HEK293 (cell line): ENCODE results near the gene EIF4G3.
A peak's percentile ranks its signal among the peaks of the same experiment; 100 is the strongest.
"Not testable (repeated sequence)": the region's sequence is repeated elsewhere in the genome, so short reads cannot be mapped to it uniquely, and the experiment has no call there.

ENCODE experiments used
- CTCF ChIA-PET: fragments of 350-600 bp; formaldehyde crosslinking; extraction: SDS; loops from one replicate; lab custom pipeline; 2021; ENCODE audit warnings: antibody characterized with exemption; lab: Yijun Ruan, JAX
- POLR2A ChIA-PET: fragments of 300-600 bp; formaldehyde crosslinking; extraction: SDS; loops from one replicate; lab custom pipeline; 2020; ENCODE audit warnings: antibody characterized with exemption, inconsistent platforms; lab: Yijun Ruan, JAX
- H3K27ac ChIP-seq: fragments of 200-500 bp; sonication (Bioruptor generic); 2 replicates; pipeline ENCODE4 v1.5.1; 2014; ENCODE audit warnings: low read depth, low read length, control low read depth, inconsistent platforms; ENCODE audit errors: extremely low read depth
- H3K36me3 ChIP-seq, 2 experiments: fragments of 200-500 bp in 1 of 2; sonication (Bioruptor generic) in 1 of 2; 1 replicate in 1 of 2; 2 replicates in 1 of 2; pipeline ENCODE4 v1.5.1; 2014 to 2017; ENCODE audit warnings: inconsistent platforms in 2 of 2, low read length in 2 of 2; ENCODE audit not compliant: control insufficient read depth in 2 of 2, insufficient read depth in 1 of 2
- H3K4me1 ChIP-seq: fragments of 200-500 bp; sonication (Bioruptor generic); 2 replicates; pipeline ENCODE4 v1.5.1; 2014; ENCODE audit warnings: mild to moderate bottlenecking, low read length, inconsistent platforms; ENCODE audit not compliant: control insufficient read depth, insufficient read depth
- H3K4me3 ChIP-seq: 2 replicates; pipeline ENCODE4 v1.5.1; 2011; ENCODE audit warnings: low read depth, mild to moderate bottlenecking, control low read depth, low read length, moderate library complexity
- H3K9me3 ChIP-seq: fragments of 200-500 bp; sonication (Bioruptor generic); 2 replicates; pipeline ENCODE4 v1.5.1; 2014; ENCODE audit warnings: low read depth, low read length, inconsistent platforms; ENCODE audit not compliant: control insufficient read depth, insufficient read depth
- ATF2 ChIP-seq: fragments of 450-650 bp; formaldehyde crosslinking; IDR thresholded peaks from 2 replicates; pipeline ENCODE4 v1.5.1; 2016; ENCODE audit warnings: missing biosample characterization, missing genetic modification characterization, low read depth
- BCL11A ChIP-seq: fragments of 450-650 bp; formaldehyde crosslinking; IDR thresholded peaks from 2 replicates; pipeline ENCODE4 v1.5.1; 2016; ENCODE audit warnings: low read depth, missing biosample characterization, missing genetic modification characterization
- CTCF ChIP-seq: fragments of 450-650 bp; formaldehyde crosslinking; IDR thresholded peaks from 2 replicates; pipeline ENCODE4 v1.5.1; 2016; ENCODE audit warnings: missing biosample characterization, missing genetic modification characterization
- GLIS1 ChIP-seq: fragments of 450-650 bp; formaldehyde crosslinking; IDR thresholded peaks from 2 replicates; pipeline ENCODE4 v1.5.1; 2016; ENCODE audit warnings: missing biosample characterization, missing genetic modification characterization
- GLIS2 ChIP-seq: fragments of 450-650 bp; formaldehyde crosslinking; IDR thresholded peaks from 2 replicates; pipeline ENCODE4 v1.5.1; 2016; ENCODE audit warnings: missing biosample characterization, missing genetic modification characterization
- IKZF3 ChIP-seq: fragments of 450-650 bp; IDR thresholded peaks from 2 replicates; pipeline ENCODE4 v1.5.0; 2018; ENCODE audit warnings: missing biosample characterization, mild to moderate bottlenecking, missing genetic modification characterization, moderate library complexity
- MYNN ChIP-seq: fragments of 450-650 bp; formaldehyde crosslinking; IDR thresholded peaks from 2 replicates; pipeline ENCODE4 v1.5.1; 2016; ENCODE audit warnings: missing biosample characterization, missing genetic modification characterization, borderline replicate concordance
- PRDM6 ChIP-seq: fragments of 450-650 bp; formaldehyde crosslinking; IDR thresholded peaks from 2 replicates; pipeline ENCODE4 v1.5.1; 2017; ENCODE audit warnings: missing biosample characterization, missing genetic modification characterization
- ZBTB17 ChIP-seq: fragments of 450-650 bp; formaldehyde crosslinking; IDR thresholded peaks from 2 replicates; pipeline ENCODE4 v1.5.1; 2016; ENCODE audit warnings: missing biosample characterization, missing genetic modification characterization
- ZBTB21 ChIP-seq: fragments of 450-650 bp; formaldehyde crosslinking; IDR thresholded peaks from 2 replicates; pipeline ENCODE4 v1.5.1; 2017; ENCODE audit warnings: missing biosample characterization, missing genetic modification characterization
- ZBTB48 ChIP-seq: fragments of 450-650 bp; formaldehyde crosslinking; IDR thresholded peaks from 2 replicates; pipeline ENCODE4 v1.5.1; 2016; ENCODE audit warnings: missing biosample characterization, missing genetic modification characterization
- ZIC2 ChIP-seq: fragments of 450-650 bp; formaldehyde crosslinking; IDR thresholded peaks from 2 replicates; pipeline ENCODE4 v1.5.1; 2016; ENCODE audit warnings: missing biosample characterization, missing genetic modification characterization
- ZNF121 ChIP-seq: fragments of 450-650 bp; formaldehyde crosslinking; IDR thresholded peaks from 2 replicates; pipeline ENCODE4 v1.5.1; 2016; ENCODE audit warnings: missing biosample characterization, missing genetic modification characterization
- ZNF157 ChIP-seq: fragments of 450-650 bp; formaldehyde crosslinking; IDR thresholded peaks from 2 replicates; pipeline ENCODE4 v1.5.1; 2016; ENCODE audit warnings: missing biosample characterization, missing genetic modification characterization
- ZNF18 ChIP-seq: fragments of 450-650 bp; formaldehyde crosslinking; IDR thresholded peaks from 2 replicates; pipeline ENCODE4 v1.5.1; 2016; ENCODE audit warnings: missing biosample characterization, missing genetic modification characterization
- ZNF221 ChIP-seq: fragments of 450-650 bp; formaldehyde crosslinking; IDR thresholded peaks from 2 replicates; pipeline ENCODE4 v1.5.1; 2017; ENCODE audit warnings: missing biosample characterization, missing genetic modification characterization, borderline replicate concordance
- ZNF292 ChIP-seq: fragments of 450-650 bp; formaldehyde crosslinking; IDR thresholded peaks from 2 replicates; pipeline ENCODE4 v1.5.1; 2016; ENCODE audit warnings: low read depth, missing biosample characterization, missing genetic modification characterization, borderline replicate concordance
- ZNF362 ChIP-seq: fragments of 450-650 bp; formaldehyde crosslinking; IDR thresholded peaks from 2 replicates; pipeline ENCODE4 v1.5.1; 2016; ENCODE audit warnings: missing biosample characterization, missing genetic modification characterization
- ZNF48 ChIP-seq: fragments of 450-650 bp; formaldehyde crosslinking; IDR thresholded peaks from 2 replicates; pipeline ENCODE4 v1.5.1; 2016; ENCODE audit warnings: missing biosample characterization, missing genetic modification characterization
- ZNF514 ChIP-seq: fragments of 450-650 bp; formaldehyde crosslinking; IDR thresholded peaks from 2 replicates; pipeline ENCODE4 v1.5.1; 2016; ENCODE audit warnings: missing biosample characterization, missing genetic modification characterization
- ZNF670 ChIP-seq: fragments of 450-650 bp; formaldehyde crosslinking; IDR thresholded peaks from 2 replicates; pipeline ENCODE4 v1.5.1; 2016; ENCODE audit warnings: missing biosample characterization, missing genetic modification characterization, low read depth
- ZNF707 ChIP-seq: fragments of 450-650 bp; formaldehyde crosslinking; IDR thresholded peaks from 2 replicates; pipeline ENCODE4 v1.5.1; 2016; ENCODE audit warnings: missing biosample characterization, missing genetic modification characterization
- ZNF76 ChIP-seq: fragments of 450-650 bp; formaldehyde crosslinking; IDR thresholded peaks from 2 replicates; pipeline ENCODE4; 2016; ENCODE audit warnings: low read depth, missing biosample characterization, missing genetic modification characterization, borderline replicate concordance

Gene EIF4G3

GRCh38 chr1:21058035-21058793 lies 118.5 kb downstream of the EIF4G3 start:
- CTCF ChIA-PET = interaction anchor here (0.6 to 1.2 kb wide), 3 partner anchors 13 to 410 kb away, joined by 4 to 5 read pairs (median 5); no protein-coding TSS in a partner anchor
- Histone ChIP-seq H3K9me3 (no peaks in the 10 kb centered on the region), H3K27ac (no peak overlapping the region), H3K4me1 (peaks cover 20% of the 10 kb centered on the region), H3K36me3 (no peaks in the 10 kb centered on the region; a peak in 1 of 3 replicates), H3K4me3 (no peak overlapping the region)
- POLR2A ChIA-PET = interaction anchor here (0.7 kb wide), 1 partner anchor 274 kb away, joined by 3 read pairs; no protein-coding TSS in a partner anchor
- TF ChIP-seq ZNF707 (tag by site-specific recombination) (no peak), ZNF292 (no peak), ZNF221 (tag by site-specific recombination) (no peak), ZNF157 (tag by site-specific recombination) (no peak), ZNF670 (no peak), MYNN (tag by site-specific recombination) (no peak), GLIS2 (tag by site-specific recombination) (no peak), ZNF76 (tag by site-specific recombination) (no peak), IKZF3 (tag by site-specific recombination) (no peak), ZNF362 (tag by site-specific recombination) (peak; percentile 77), ATF2 (tag by site-specific recombination) (no peak), CTCF (tag by site-specific recombination) (no peak), BCL11A (no peak), ZNF18 (tag by site-specific recombination) (no peak), GLIS1 (tag by site-specific recombination) (no peak), ZBTB17 (tag by site-specific recombination) (no peak), ZNF121 (peak; percentile 89), ZBTB21 (tag by site-specific recombination) (no peak), ZNF514 (tag by site-specific recombination) (no peak), PRDM6 (peak; percentile 81), ZIC2 (tag by site-specific recombination) (0 out of 2 replicates have a peak, but pooled peaks have one; percentile 16), ZNF48 (tag by site-specific recombination) (no peak), ZBTB48 (tag by site-specific recombination) (peak; percentile 37; the same call in 1 of the 2 replicates)

GRCh38 chr1:21053189-21053928 lies 123.3 kb downstream of the EIF4G3 start:
- peaks cover 0 to 22% of the 10 kb centered on the region in 2 experiments; a peak in 1 of 3 replicates for H3K36me3 ChIP-seq
- H3K27ac ChIP-seq, POLR2A ChIA-PET, CTCF ChIA-PET, H3K4me3 ChIP-seq, H3K9me3 ChIP-seq: not testable (repeated sequence)
- H3K4me1 ChIP-seq = peaks cover 14% of the 10 kb centered on the region
